Neural cell (in vitro differentiated cells): Measurements from ENCODE around the gene CDKAL1. TPM values are rescaled to one million over a fixed set of nuclear protein-coding genes. Genes with fewer than 3 reads are reported as not detected.

ENCODE experiments used
- polyA plus RNA-seq: library from polyadenylated mRNA; depleted of rRNA; stranded (reverse); fragments of >200 nt; gene quantifications from 2 replicates; pipeline ENCODE4 v1.2.3, GENCODE V29; 2014
- small RNA-seq, 3 experiments: library from RNA; depleted of rRNA; stranded (forward); fragments of <200 nt; gene quantifications; one replicate each; pipeline ENCODE3, GENCODE V24; 2012

The CDKAL1 gene
- polyA plus RNA-seq, 1 donor from 2014 or later: 10.7 TPM

Small RNAs within 50 kb of the gene (small RNA-seq; reads per million reads assigned to genes)
- 0 to 1.2 (median 0) reads per million in 3 experiments for gene RF00019
- gene RNU6-150P: 0 reads per million in 3 experiments

Other genes with a start within 250 kb of the CDKAL1 start
- 3.9 and 4.8 TPM in 2 replicates for gene E2F3, start 132.6 kb upstream of the CDKAL1 start, polyA plus RNA-seq